Daoy (cell line): Measurements from ENCODE around the gene LSAMP. TPM values are rescaled to one million over a fixed set of nuclear protein-coding genes. Genes with fewer than 3 reads are reported as not detected.

ENCODE experiments used
- DNase-seq: peaks from one replicate; pipeline ENCODE4 v3.0.0-alpha.2; 2015; ENCODE audit warnings: low read depth
- total RNA-seq: library from RNA; depleted of rRNA; stranded (reverse); fragments of >200 nt; shearing (Covaris generic); gene quantifications from 2 replicates; pipeline ENCODE4 v1.2.3, GENCODE V29; 2014

Gene LSAMP
- total RNA-seq, 1 experiment from 2014 or later, result 7.1 TPM

GRCh38 chr3:116356056-116356455 is 89.2 kb downstream of the LSAMP start:
- DNase-seq, result no peak

- DNase-seq, result no peak
Measured at GRCh38 chr3:116354382-116354781, 90.9 kb downstream of the LSAMP start.

DNA sequence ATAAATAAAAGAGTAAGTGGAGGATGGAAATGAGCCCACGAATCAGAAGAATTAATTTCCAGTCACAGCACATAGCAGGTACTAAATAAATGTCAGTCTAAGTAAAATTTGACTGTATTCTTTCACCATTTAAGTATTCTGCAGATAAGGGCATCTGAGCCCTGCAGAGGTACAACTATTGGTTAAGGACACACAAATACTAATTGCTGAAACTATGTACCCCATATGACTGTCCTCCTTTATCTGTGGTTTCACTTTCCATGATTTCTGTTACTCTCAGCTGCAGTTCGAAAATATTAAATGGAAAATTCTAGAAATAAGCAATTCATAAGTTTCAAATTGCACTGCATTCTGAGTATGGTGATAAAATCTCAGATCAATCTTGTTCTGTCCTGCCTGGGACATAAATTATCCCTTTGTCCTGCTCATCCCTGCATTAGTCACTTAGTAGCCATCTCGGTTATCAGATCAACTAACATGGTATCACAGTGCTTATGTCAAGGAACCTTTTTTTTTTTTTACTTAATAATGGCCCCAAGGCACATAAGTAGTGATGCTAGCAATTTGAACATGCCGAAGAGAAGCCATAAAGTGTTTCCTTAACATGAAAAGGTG is 95.1 kb downstream of the LSAMP start:
- DNase-seq, result no peak

GRCh38 chr3:116348216-116348615 is 97.1 kb downstream of the LSAMP start:
- DNase-seq, result no peak

GRCh38 chr3:116342499-116342898 is 102.8 kb downstream of the LSAMP start:
- DNase-seq, result peak; percentile 19

DNA sequence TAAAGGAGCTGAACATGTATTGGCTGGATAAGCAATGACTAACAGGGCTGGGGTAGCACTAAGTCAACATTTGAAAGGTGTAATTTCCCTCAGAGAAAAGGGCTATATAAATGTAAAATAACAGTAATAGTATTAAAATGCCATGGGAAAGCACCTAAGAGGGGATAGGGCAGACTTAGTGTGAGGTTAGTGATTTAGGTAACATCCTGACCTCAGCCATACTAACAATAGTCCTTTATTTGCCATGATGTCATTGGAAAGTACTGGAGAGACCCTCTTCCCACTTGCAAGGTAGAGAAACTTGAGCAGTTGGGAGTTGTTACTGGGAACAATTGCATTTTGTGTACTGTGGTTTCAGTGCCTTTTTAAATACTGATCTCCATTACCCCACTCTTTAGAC is 103.4 kb downstream of the LSAMP start:
- peak; percentile 64 for DNase-seq

DNA sequence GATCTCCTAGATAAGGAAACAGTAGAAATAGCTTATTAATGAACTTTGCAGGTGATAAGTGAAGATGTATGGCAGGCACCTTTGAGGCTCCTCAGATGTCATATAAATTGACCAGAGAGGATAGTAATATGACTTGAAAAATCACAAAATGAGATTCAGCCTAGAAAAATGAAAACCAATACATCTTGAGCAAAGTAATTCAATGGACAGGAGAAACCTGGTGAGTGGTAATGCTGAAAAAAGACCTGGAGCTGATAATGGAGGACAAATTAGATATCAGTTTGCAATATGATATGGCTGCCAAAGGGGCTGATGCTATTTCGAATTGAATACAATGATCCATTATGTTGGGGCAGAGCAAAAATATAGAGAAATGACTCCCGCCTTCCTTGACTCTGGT is 103.9 kb downstream of the LSAMP start:
- DNase-seq, result no peak

DNA sequence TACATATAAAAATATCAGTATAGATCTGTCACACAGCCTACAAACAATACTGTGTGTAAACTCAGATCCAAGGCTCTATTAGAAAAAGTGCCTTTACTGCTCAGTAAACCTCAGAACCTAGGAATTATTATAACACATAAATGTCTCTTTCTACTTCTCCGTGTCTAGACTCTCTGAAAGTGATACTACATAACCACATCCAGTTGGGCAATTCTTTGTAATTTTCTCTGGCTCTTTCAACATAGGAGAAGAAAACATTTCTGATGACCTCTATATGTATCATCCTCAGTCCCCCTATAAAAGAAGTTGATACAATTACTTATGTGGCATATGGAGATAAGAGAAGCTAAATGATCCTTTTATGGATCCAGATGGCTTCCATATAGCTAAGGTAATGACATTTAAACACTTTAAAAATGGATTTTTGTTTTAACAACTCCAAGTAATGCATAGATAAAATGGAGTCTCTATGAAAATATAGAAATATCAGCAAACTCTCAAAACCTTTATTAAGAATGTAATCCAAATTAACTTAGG is 104.5 kb downstream of the LSAMP start:
- DNase-seq, result peak; percentile 52

DNA sequence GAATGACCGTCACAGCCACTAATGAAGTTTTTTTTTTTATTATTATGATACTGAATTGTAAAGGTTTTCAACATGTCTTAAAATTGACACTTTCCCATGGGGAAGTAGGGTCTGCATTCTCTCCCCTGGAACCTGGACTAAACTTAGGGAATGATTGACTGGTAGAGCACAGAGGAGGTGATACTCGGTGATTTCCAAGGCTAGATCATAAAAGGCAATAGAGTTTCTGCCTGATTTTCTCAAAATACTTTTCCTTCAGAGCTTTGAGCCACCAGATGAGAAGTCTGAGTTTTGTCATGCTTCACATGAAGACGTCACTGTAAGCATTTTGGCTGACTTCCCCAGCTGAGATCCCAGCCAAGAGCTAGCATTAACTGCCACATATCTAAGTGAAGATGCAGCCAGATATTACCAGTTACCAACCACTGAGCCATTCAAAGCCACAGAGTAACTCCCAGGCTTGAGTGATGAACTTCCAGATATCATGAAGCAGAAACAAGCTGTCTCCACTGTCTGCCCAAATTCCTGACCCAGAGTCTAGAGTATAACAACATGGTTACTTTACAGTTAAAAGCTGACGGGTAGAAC is 105.8 kb downstream of the LSAMP start:
- peak; percentile 82 for DNase-seq

GRCh38 chr3:116338713-116339112 is 106.6 kb downstream of the LSAMP start:
- no peak for DNase-seq

DNA sequence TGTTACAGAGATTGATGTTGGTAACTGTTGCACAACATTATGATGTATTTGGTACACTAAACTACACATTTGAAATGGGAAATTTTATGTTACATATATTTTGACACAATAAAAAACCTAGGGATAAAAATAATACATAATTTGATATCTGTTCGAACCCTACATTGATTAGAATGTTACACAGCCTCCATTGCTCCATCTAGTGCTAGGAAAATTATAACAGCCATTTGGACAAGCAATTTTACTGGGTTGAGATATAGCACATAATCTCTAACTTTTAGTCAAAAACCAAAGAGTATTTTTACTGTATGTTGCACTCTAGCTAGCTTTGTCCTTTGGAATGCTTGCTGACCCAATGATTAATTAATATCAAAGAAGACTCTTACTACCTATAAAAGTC is 108.1 kb downstream of the LSAMP start:
- DNase-seq, result no peak

DNA sequence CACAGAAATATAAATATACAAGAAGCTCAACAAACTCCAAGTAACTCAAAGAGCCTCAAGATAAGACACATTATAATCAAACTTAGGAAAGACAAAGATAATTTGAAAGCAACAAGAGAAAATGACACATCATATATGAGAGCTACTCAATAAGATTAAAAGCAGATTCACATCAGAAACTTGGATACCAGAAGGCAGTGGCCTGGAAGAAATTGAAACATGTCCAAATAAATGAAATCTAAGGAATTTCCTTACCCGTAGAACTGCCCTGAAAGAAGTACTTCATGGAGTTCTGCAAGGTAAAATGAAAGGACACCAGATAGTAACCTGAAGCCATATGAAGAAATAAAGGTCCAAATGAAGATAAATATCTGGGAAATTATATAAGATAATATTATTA is 113.9 kb downstream of the LSAMP start:
- DNase-seq, result no peak

GRCh38 chr3:116322750-116323375 is 122.4 kb downstream of the LSAMP start:
- DNase-seq, result no peak

DNA sequence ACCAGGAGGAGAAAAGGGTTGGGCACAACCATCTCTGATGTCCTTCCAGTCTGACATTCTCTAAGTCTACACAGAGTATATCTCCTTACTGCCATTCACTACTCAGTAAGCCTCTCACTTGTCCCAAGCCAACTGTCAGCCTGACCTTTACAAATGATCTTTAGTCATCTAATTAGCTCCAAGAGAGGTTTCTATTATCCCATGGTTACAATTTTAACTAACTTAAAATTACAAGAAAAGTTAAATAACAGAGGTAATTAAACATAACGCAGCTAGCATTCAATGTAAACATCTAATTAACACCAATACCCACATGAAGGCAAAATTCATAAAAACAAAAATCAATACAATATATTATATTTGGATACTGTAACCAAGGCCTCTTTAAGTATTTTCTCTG is 126.9 kb downstream of the LSAMP start:
- no peak for DNase-seq

GRCh38 chr3:116316771-116317170 is 128.5 kb downstream of the LSAMP start:
- no peak for DNase-seq

- no peak for DNase-seq
Measured at GRCh38 chr3:116314476-116314875, 130.8 kb downstream of the LSAMP start.

DNA sequence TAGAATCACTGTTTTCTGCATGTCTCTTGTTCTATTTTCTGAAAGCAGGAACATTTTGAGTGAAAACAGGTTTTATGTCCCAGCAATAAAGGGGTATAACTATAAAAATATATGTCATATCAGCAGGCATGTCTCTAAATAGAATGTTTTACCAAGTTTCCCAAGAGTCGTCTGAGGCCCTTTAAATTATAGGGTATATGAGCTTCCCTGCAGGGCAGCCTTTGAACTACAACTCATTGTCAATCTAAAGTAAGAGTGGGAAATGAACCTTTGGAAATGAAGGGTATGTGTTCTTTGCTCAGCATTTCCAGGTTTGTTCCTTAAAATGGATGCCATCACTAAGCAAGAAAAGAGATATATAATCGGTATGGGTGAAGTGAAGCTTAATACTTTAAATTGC is 138.6 kb downstream of the LSAMP start:
- DNase-seq, result no peak

GRCh38 chr3:116306149-116306548 is 139.1 kb downstream of the LSAMP start:
- DNase-seq, result no peak

DNA sequence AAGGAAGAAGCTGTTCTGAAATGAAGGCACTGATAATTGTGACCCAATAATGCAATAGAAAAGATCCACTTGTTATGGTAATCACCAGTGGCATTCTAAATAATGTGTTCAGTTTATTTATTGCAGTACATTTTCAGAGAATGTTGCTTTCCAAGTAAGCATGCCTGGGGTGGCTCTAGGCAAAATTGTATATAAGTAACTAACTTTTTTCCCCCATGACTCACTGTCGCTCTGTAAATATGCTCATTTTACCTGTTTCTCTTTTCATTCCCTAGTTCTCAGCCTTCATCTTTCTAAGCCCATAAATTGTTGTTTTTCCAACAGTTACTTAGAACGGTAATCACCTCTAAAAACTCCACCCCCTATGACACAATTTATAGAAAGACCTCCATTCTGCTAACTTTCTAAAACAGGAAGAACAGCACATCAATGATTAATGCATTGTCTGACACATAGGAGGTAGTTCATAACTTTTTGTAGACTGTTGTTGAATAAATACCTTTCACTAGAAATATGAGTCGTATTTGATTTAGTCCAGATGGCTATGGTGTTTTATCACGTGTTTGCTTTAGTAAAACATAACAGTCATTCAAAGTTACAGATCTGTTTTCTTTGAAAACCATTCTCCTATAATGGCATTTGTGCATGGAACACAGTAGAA is 143.1 kb downstream of the LSAMP start:
- DNase-seq, result no peak

DNA sequence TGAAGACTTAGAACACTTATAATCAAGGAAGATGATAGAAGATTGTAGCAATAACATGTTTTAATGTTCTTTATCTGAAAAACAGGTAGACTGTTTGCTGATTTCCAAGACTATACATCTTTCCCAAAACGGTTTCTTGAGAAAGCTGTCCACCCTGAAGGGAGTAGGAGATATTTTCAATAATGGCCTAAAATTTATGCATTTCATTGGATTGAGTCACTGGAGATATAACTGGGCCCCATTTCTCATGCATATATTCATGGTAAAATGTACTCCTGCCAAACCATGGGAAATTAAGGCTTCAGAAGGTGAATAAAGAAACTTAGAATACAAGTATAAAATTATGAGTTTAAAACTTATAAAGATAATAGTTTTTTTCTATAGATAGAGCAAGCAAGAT is 143.9 kb downstream of the LSAMP start:
- DNase-seq, result no peak

DNA sequence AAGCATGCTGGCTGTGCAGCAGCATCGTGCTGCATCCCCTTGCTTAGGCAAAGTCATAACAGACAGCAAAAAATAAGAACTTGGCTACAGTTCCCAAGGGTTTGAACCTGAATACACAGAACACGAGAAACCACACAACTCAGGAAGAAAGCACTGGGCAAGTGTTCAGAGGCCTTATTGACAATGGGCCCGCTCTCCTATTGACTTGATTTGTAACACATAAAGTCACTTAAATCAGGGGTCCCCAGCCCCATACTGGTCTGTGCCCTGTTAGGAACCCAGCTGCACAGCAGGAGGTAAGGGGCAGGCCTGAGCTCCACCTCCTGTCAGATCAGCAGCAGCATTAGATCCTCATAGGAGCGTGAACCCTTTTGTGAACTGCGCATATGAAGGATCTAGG is 145.1 kb downstream of the LSAMP start:
- DNase-seq, result no peak

GRCh38 chr3:116299646-116300081 is 145.6 kb downstream of the LSAMP start:
- DNase-seq, result no peak

- no peak for DNase-seq
Measured at GRCh38 chr3:116298151-116298550, 147.1 kb downstream of the LSAMP start.
